ENCODE results near the gene EVA1C. TPM values are rescaled to one million over a fixed set of nuclear protein-coding genes. Genes with fewer than 3 reads are reported as not detected.
A peak's percentile ranks its signal among the peaks of the same experiment; 100 is the strongest.

The EVA1C gene
- total RNA-seq, 2 experiments from 2014 or later = 11.1 to 12.7 TPM

GRCh38 chr21:32535612-32536011 lies 123.1 kb downstream of the EVA1C start:
- ChIA-PET CTCF (no interaction called here), POLR2A (no interaction called here)
- TF ChIP-seq, protein P1, sequence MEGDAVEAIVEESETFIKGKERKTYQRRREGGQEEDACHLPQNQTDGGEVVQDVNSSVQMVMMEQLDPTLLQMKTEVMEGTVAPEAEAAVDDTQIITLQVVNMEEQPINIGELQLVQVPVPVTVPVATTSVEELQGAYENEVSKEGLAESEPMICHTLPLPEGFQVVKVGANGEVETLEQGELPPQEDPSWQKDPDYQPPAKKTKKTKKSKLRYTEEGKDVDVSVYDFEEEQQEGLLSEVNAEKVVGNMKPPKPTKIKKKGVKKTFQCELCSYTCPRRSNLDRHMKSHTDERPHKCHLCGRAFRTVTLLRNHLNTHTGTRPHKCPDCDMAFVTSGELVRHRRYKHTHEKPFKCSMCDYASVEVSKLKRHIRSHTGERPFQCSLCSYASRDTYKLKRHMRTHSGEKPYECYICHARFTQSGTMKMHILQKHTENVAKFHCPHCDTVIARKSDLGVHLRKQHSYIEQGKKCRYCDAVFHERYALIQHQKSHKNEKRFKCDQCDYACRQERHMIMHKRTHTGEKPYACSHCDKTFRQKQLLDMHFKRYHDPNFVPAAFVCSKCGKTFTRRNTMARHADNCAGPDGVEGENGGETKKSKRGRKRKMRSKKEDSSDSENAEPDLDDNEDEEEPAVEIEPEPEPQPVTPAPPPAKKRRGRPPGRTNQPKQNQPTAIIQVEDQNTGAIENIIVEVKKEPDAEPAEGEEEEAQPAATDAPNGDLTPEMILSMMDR (IDR thresholded peaks at IDR 0.05) = no peak
- Histone ChIP-seq H3K4me1 (ENCODE audit: insufficient read depth, low read length) (peaks cover 8% of the 10 kb centered on the region), H3K27me3 (ENCODE audit: control insufficient read depth in 1 of 2, insufficient read depth in 2 of 2, low read length in 2 of 2) (no peaks in the 10 kb centered on the region), H3K27ac (ENCODE audit: low read depth in 1 of 2, low read length in 2 of 2) (no peak overlapping the region), H3K4me3 (ENCODE audit: low read length) (no peak overlapping the region), H3K9me3 (ENCODE audit: control insufficient read depth in 1 of 2, insufficient read depth in 1 of 2, low read length in 2 of 2) (no peaks in the 10 kb centered on the region), H3K36me3 (ENCODE audit: insufficient read depth, low read length) (no peaks in the 10 kb centered on the region)
- DNase-seq (no peak), ATAC-seq (ENCODE audit: poor library complexity) (no peak)
- Mint-ChIP-seq H3K4me1 (ENCODE audit: low read depth) (peaks cover 23% of the 10 kb centered on the region), H3K36me3 (ENCODE audit: low read depth) (no peaks in the 10 kb centered on the region), H3K27me3 (no peaks in the 10 kb centered on the region), H3K27ac (no peak overlapping the region), H3K9me3 (no peaks in the 10 kb centered on the region), H3K4me3 (no peak overlapping the region)
- intact Hi-C loops (cut with DNase I, micrococcal nuclease) = no loop called here

- H3K27ac Mint-ChIP-seq = no peak overlapping the region
- no peak for DNase-seq
- H3K36me3 ChIP-seq (ENCODE audit: insufficient read depth, low read length) = no peaks in the 10 kb centered on the region
- H3K4me1 ChIP-seq (ENCODE audit: insufficient read depth, low read length) = peaks cover 8% of the 10 kb centered on the region
- ChIA-PET CTCF (no interaction called here), POLR2A (interaction anchor here (2.2 to 2.4 kb wide), 2 partner anchors 32 to 126 kb away, joined by 8 to 10 read pairs; partner anchors contain the start of gene EVA1C)
- H3K9me3 ChIP-seq (ENCODE audit: control insufficient read depth in 1 of 2, insufficient read depth in 1 of 2, low read length in 2 of 2) = no peaks in the 10 kb centered on the region
- no peaks in the 10 kb centered on the region for H3K36me3 Mint-ChIP-seq (ENCODE audit: low read depth)
- intact Hi-C loops (cut with DNase I, micrococcal nuclease) = no loop called here
- peaks cover 23% of the 10 kb centered on the region for H3K4me1 Mint-ChIP-seq (ENCODE audit: low read depth)
- no peaks in the 10 kb centered on the region for H3K27me3 Mint-ChIP-seq
- no peaks in the 10 kb centered on the region for H3K9me3 Mint-ChIP-seq
- no peak overlapping the region for H3K27ac ChIP-seq (ENCODE audit: low read depth in 1 of 2, low read length in 2 of 2)
- H3K4me3 ChIP-seq (ENCODE audit: low read length) = no peak overlapping the region
- H3K4me3 Mint-ChIP-seq = no peak overlapping the region
- TF ChIP-seq, protein P1 (IDR thresholded peaks at IDR 0.05) = no peak
- H3K27me3 ChIP-seq (ENCODE audit: control insufficient read depth in 1 of 2, insufficient read depth in 2 of 2, low read length in 2 of 2) = no peaks in the 10 kb centered on the region
- no peak for ATAC-seq (ENCODE audit: poor library complexity)
These were observed 125.0 kb downstream of the EVA1C start for GRCh38 chr21:32537569-32537881.

GRCh38 chr21:32538147-32538792 lies 125.8 kb downstream of the EVA1C start:
- H3K27me3 Mint-ChIP-seq = no peaks in the 10 kb centered on the region
- H3K4me1 Mint-ChIP-seq (ENCODE audit: low read depth) = peaks cover 23% of the 10 kb centered on the region
- peak; percentile 93 for ATAC-seq (ENCODE audit: poor library complexity)
- Histone ChIP-seq H3K27me3 (ENCODE audit: control insufficient read depth in 1 of 2, insufficient read depth in 2 of 2, low read length in 2 of 2) (no peaks in the 10 kb centered on the region), H3K27ac (ENCODE audit: low read depth in 1 of 2, low read length in 2 of 2) (no peak overlapping the region), H3K4me1 (ENCODE audit: insufficient read depth, low read length) (peaks cover 8% of the 10 kb centered on the region), H3K9me3 (ENCODE audit: control insufficient read depth in 1 of 2, insufficient read depth in 1 of 2, low read length in 2 of 2) (no peaks in the 10 kb centered on the region), H3K36me3 (ENCODE audit: insufficient read depth, low read length) (no peaks in the 10 kb centered on the region), H3K4me3 (ENCODE audit: low read length) (no peak overlapping the region)
- H3K27ac Mint-ChIP-seq = peak overlapping the region; percentile 40
- no peak overlapping the region for H3K4me3 Mint-ChIP-seq
- DNase-seq = peak in 8 of 14 experiments; percentile 16 to 63 (median 31)
- no peaks in the 10 kb centered on the region for H3K36me3 Mint-ChIP-seq (ENCODE audit: low read depth)
- no peaks in the 10 kb centered on the region for H3K9me3 Mint-ChIP-seq
- intact Hi-C loops (cut with DNase I, micrococcal nuclease) = no loop called here
- CTCF ChIA-PET = no interaction called here
- POLR2A ChIA-PET = interaction anchor here (0.6 to 2.4 kb wide), 5 partner anchors 31 to 1668 kb away, joined by 3 to 10 read pairs (median 6); partner anchors contain the start of genes CFAP298, DNAJC28 and EVA1C
- TF ChIP-seq, protein P1 (IDR thresholded peaks at IDR 0.05) = no peak
